GM18508 (cell line): ENCODE results near the gene CRTC1.
"Not testable (repeated sequence)": the region's sequence is repeated elsewhere in the genome, so short reads cannot be mapped to it uniquely, and the experiment has no call there.

Experiments used
- ATAC-seq: cut with Tn5 transposase; IDR thresholded peaks from one replicate; pipeline ENCODE4 v1.9.1; 2021; ENCODE audit warnings: moderate number of reproducible peaks; ENCODE audit not compliant: insufficient read depth, unreplicated experiment

Gene CRTC1

GRCh38 chr19:18667531-18668251, 15.8 kb upstream of the CRTC1 start:
- ATAC-seq = no peak

- no peak for ATAC-seq
Observed at GRCh38 chr19:18668252-18668631, 15.2 kb upstream of the CRTC1 start.

GRCh38 chr19:18668744-18669523, 14.5 kb upstream of the CRTC1 start:
- ATAC-seq = no peak

- ATAC-seq = no peak
Observed at GRCh38 chr19:18669524-18669817, 14.0 kb upstream of the CRTC1 start.

- ATAC-seq = no peak
Observed at GRCh38 chr19:18669883-18670282, 13.6 kb upstream of the CRTC1 start.

GRCh38 chr19:18670312-18670711, 13.2 kb upstream of the CRTC1 start:
- no peak for ATAC-seq

GRCh38 chr19:18671303-18672043, 12.0 kb upstream of the CRTC1 start:
- ATAC-seq = no peak

GRCh38 chr19:18672044-18672451, 11.4 kb upstream of the CRTC1 start:
- no peak for ATAC-seq

- ATAC-seq = no peak
Observed at GRCh38 chr19:18672606-18673337, 10.7 kb upstream of the CRTC1 start.

GRCh38 chr19:18674616-18675015, 8.9 kb upstream of the CRTC1 start:
- ATAC-seq = no peak

GRCh38 chr19:18675779-18676178, 7.7 kb upstream of the CRTC1 start:
- ATAC-seq = no peak

GRCh38 chr19:18676692-18677091, 6.8 kb upstream of the CRTC1 start:
- ATAC-seq = no peak

GRCh38 chr19:18677156-18677555, 6.3 kb upstream of the CRTC1 start:
- ATAC-seq = no peak

GRCh38 chr19:18680148-18680547, 3.3 kb upstream of the CRTC1 start:
- ATAC-seq = not testable (repeated sequence)

- ATAC-seq = no peak
Observed at GRCh38 chr19:18682807-18683108, 722 bp upstream of the CRTC1 start.

GRCh38 chr19:18683958-18684641, 620 bp downstream of the CRTC1 start:
- no peak for ATAC-seq

- ATAC-seq = no peak
Observed at GRCh38 chr19:18684642-18684993, 1.1 kb downstream of the CRTC1 start.

GRCh38 chr19:18685597-18686190, 2.2 kb downstream of the CRTC1 start:
- no peak for ATAC-seq

GRCh38 chr19:18687740-18688465, 4.4 kb downstream of the CRTC1 start:
- no peak for ATAC-seq
